A673 (cell line): ENCODE measurements around the gene ADGRE2.

ENCODE experiments used
- CTCF ChIP-seq: fragments of 300-800, 200-600 bp; sonication (generic); conservative IDR thresholded peaks from 2 replicates; pipeline ENCODE4 v1.5.1; 2017; ENCODE audit warnings: low read depth, mild to moderate bottlenecking, antibody characterized with exemption, low read length, moderate library complexity, mixed read lengths
- EZH2 ChIP-seq: fragments of 200-600 bp; sonication (generic); IDR thresholded peaks from 2 replicates; pipeline ENCODE4 v1.6.1; 2017; ENCODE audit warnings: borderline replicate concordance, low read depth, mild to moderate bottlenecking, mixed read lengths, antibody characterized with exemption, low read length; ENCODE audit not compliant: poor library complexity, severe bottlenecking

DNA sequence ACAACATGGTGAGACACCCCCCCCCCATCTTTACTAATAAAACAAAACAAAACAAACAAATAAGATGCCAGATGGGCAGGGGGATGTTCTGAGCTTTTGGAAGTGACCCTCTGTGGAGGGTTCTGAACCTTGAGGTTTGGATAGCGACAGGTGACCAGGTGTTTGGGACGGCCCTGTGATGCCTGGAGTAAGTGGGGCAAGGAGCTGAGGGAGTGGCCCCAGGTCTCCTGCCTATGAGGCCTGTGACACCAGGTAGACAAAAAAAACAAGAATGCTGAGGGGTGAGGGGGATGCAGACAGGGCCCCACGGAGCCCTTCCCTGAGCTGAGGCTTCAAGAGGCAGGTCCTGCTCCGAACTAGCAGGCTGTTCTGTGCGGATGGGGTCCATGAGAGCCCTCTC is 9.2 kb downstream of the ADGRE2 start:
- TF ChIP-seq EZH2, result no peak
- no peak for TF ChIP-seq CTCF
